ENCODE data around the gene TDP1.

GRCh38 chr14:89955022-89955744 lies 544 bp upstream of the TDP1 start:
- TF ChIP-seq, protein P1, sequence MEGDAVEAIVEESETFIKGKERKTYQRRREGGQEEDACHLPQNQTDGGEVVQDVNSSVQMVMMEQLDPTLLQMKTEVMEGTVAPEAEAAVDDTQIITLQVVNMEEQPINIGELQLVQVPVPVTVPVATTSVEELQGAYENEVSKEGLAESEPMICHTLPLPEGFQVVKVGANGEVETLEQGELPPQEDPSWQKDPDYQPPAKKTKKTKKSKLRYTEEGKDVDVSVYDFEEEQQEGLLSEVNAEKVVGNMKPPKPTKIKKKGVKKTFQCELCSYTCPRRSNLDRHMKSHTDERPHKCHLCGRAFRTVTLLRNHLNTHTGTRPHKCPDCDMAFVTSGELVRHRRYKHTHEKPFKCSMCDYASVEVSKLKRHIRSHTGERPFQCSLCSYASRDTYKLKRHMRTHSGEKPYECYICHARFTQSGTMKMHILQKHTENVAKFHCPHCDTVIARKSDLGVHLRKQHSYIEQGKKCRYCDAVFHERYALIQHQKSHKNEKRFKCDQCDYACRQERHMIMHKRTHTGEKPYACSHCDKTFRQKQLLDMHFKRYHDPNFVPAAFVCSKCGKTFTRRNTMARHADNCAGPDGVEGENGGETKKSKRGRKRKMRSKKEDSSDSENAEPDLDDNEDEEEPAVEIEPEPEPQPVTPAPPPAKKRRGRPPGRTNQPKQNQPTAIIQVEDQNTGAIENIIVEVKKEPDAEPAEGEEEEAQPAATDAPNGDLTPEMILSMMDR (IDR thresholded peaks at IDR 0.05), result no peak
- no peak for TF ChIP-seq EZH2phosphoT487 (IDR thresholded peaks at IDR 0.05)
- no peak for TF ChIP-seq EZH2 (IDR thresholded peaks at IDR 0.05)

Measured in neural progenitor cell (in vitro differentiated cells).